ENCODE data around the gene NOL4L. TPM values are rescaled to one million over a fixed set of nuclear protein-coding genes. Genes with fewer than 3 reads are reported as not detected.

Gene NOL4L
- total and polyA plus RNA-seq, 8 donors = 3.8 to 54.0 (median 15.0) TPM

- H3K27me3 ChIP-seq = peaks cover 0 to 9% (median 6%) of the 10 kb centered on the region in 3 donors
- H3K9me3 ChIP-seq = no peaks in the 10 kb centered on the region
- H3K36me3 ChIP-seq = no peaks in the 10 kb centered on the region
- intact Hi-C loops (cut with DNase I; ENCODE audit: low total_unique reads) = no loop called here
- TF ChIP-seq EP300 (IDR thresholded peaks at IDR 0.05) (no peak), CTCF (IDR thresholded peaks at IDR 0.05) (no peak), POLR2AphosphoS5 (IDR thresholded peaks at IDR 0.05) (no peak), POLR2A (IDR thresholded peaks at IDR 0.05) (no peak)
- no peak overlapping the region for H3K27ac ChIP-seq
- no peaks in the 10 kb centered on the region for H3K4me1 ChIP-seq
- no peak overlapping the region for H3K4me3 ChIP-seq
- 94 to 97% (median 95%) methylated on average over 2 of the region's 2 CpGs for WGBS, 5 donors
- no peak for DNase-seq
Observed at GRCh38 chr20:32614772-32615171, 29.6 kb upstream of the NOL4L start.

GRCh38 chr20:32614303-32614702, 29.2 kb upstream of the NOL4L start:
- Histone ChIP-seq H3K9me3 (no peaks in the 10 kb centered on the region), H3K27ac (no peak overlapping the region), H3K36me3 (no peaks in the 10 kb centered on the region), H3K4me1 (no peaks in the 10 kb centered on the region), H3K4me3 (no peak overlapping the region), H3K27me3 (peaks cover 0 to 13% (median 2%) of the 10 kb centered on the region in 3 donors)
- TF ChIP-seq EP300 (IDR thresholded peaks at IDR 0.05) = no peak
- no peak for TF ChIP-seq POLR2AphosphoS5 (IDR thresholded peaks at IDR 0.05)
- TF ChIP-seq CTCF (IDR thresholded peaks at IDR 0.05) = no peak
- TF ChIP-seq POLR2A (IDR thresholded peaks at IDR 0.05) = no peak
- WGBS, 5 donors = 84 to 94% (median 90%) methylated on average over 1 of the region's 1 CpG
- DNase-seq = no peak
- intact Hi-C loops (cut with DNase I; ENCODE audit: low total_unique reads) = no loop called here

- Histone ChIP-seq H3K4me3 (no peak overlapping the region), H3K9me3 (no peaks in the 10 kb centered on the region), H3K36me3 (no peaks in the 10 kb centered on the region), H3K4me1 (no peaks in the 10 kb centered on the region), H3K27ac (no peak overlapping the region), H3K27me3 (peaks cover 0 to 17% (median 0%) of the 10 kb centered on the region in 3 donors)
- intact Hi-C loops (cut with DNase I; ENCODE audit: low total_unique reads) = no loop called here
- 88 to 95% (median 89%) methylated on average over 3 of the region's 3 CpGs for WGBS, 5 donors
- TF ChIP-seq CTCF (IDR thresholded peaks at IDR 0.05) = no peak
- TF ChIP-seq EP300 (IDR thresholded peaks at IDR 0.05) = no peak
- TF ChIP-seq POLR2A (IDR thresholded peaks at IDR 0.05) = no peak
- TF ChIP-seq POLR2AphosphoS5 (IDR thresholded peaks at IDR 0.05) = no peak
- DNase-seq = no peak
Observed at GRCh38 chr20:32613192-32614053, 28.3 kb upstream of the NOL4L start.

GRCh38 chr20:32612351-32613191, 27.4 kb upstream of the NOL4L start:
- no peak for DNase-seq
- Histone ChIP-seq H3K9me3 (no peaks in the 10 kb centered on the region), H3K27ac (no peak overlapping the region), H3K4me3 (no peak overlapping the region), H3K36me3 (no peaks in the 10 kb centered on the region), H3K27me3 (peaks cover 0 to 20% (median 0%) of the 10 kb centered on the region in 3 donors), H3K4me1 (no peaks in the 10 kb centered on the region)
- no peak for TF ChIP-seq EP300 (IDR thresholded peaks at IDR 0.05)
- TF ChIP-seq POLR2A (IDR thresholded peaks at IDR 0.05) = no peak
- no peak for TF ChIP-seq CTCF (IDR thresholded peaks at IDR 0.05)
- no peak for TF ChIP-seq POLR2AphosphoS5 (IDR thresholded peaks at IDR 0.05)
- intact Hi-C loops (cut with DNase I; ENCODE audit: low total_unique reads) = no loop called here
- 91 to 95% (median 94%) methylated on average over 2 to 3 of the region's 3 CpGs for WGBS, 5 donors
